HepG2 (cell line): ENCODE measurements around the gene PIK3R3. TPM values are rescaled to one million over a fixed set of nuclear protein-coding genes. Genes with fewer than 3 reads are reported as not detected.

Source experiments
- ATAC-seq: fragments of 200-7000 bp; cut with Tn5 transposase; 3 replicates; pipeline ENCODE4 v1.9.1; 2020; ENCODE audit warnings: mild to moderate bottlenecking, moderate library complexity
- BruUV-seq: library from RNA; stranded (reverse); fragments of 400-500 nt; replicated peaks from 2 replicates; lab custom pipeline; 2021; lab: Mats Ljungman, UMichigan
- CTCF ChIA-PET: fragments of 300-600 bp; formaldehyde crosslinking; extraction: SDS; loops from one replicate; lab custom pipeline; 2021; ENCODE audit warnings: low total read pairs, inconsistent platforms, low intra/inter-chr PET ratio; lab: Yijun Ruan, JAX
- POLR2A ChIA-PET: fragments of 350-600 bp; sonication (Branson Sonifier 250); formaldehyde crosslinking; loops from one replicate; lab custom pipeline; 2020; ENCODE audit warnings: antibody characterized with exemption, inconsistent platforms; lab: Yijun Ruan, JAX
- DNase-seq: peaks from one replicate; pipeline ENCODE4 v3.0.0-alpha.2; 2015; ENCODE audit warnings: low spot score
- FAIRE-seq: peaks from 3 replicates; lab custom pipeline; 2011; peaks lifted over from hg19 to GRCh38; lab: Jason Lieb, UNC
- H2AFZ ChIP-seq: one replicate; pipeline ENCODE4 v1.6.1; 2011; ENCODE audit warnings: low read length, inconsistent platforms
- H3K27ac ChIP-seq: fragments of 300-600 bp; 3 replicates; pipeline ENCODE4 v1.8.0; 2011; ENCODE audit warnings: mixed run types, mild to moderate bottlenecking, mixed read lengths, low read length, inconsistent platforms; ENCODE audit not compliant: insufficient read depth; ENCODE audit errors: extremely low read length
- H3K27me3 ChIP-seq, 2 experiments: fragments of 200-600 bp in 1 of 2; 2 replicates in 1 of 2; 3 replicates in 1 of 2; pipeline versions ENCODE4 v1.6.0 to v1.8.0; 2011; ENCODE audit warnings: low read length in 2 of 2, mild to moderate bottlenecking in 2 of 2, moderate library complexity in 2 of 2, inconsistent platforms in 1 of 2; ENCODE audit not compliant: insufficient read depth in 2 of 2, control insufficient read depth in 1 of 2
- H3K36me3 ChIP-seq, 2 experiments: fragments of 200-600 bp in 1 of 2; replicated peaks in 1 of 2; 2 replicates in 1 of 2; 3 replicates in 1 of 2; pipeline versions ENCODE4 v1.5.1 to v1.8.0; 2011; ENCODE audit warnings: low read length in 2 of 2, inconsistent platforms in 1 of 2; ENCODE audit not compliant: insufficient read depth in 2 of 2, control insufficient read depth in 1 of 2
- H3K4me1 ChIP-seq: 2 replicates; pipeline ENCODE4 v1.5.1; 2012; ENCODE audit warnings: low read length, inconsistent platforms; ENCODE audit not compliant: insufficient read depth
- H3K4me2 ChIP-seq: 2 replicates; pipeline ENCODE4 v1.6.0; 2011; ENCODE audit warnings: low read depth, low read length, inconsistent platforms
- H3K4me3 ChIP-seq, 3 experiments: fragments of 200-600 bp in 1 of 3; sonication (generic), shearing (Covaris generic) in 1 of 3; replicated peaks in 1 of 3; 2 replicates each; pipeline ENCODE4 v1.5.1; 2011 to 2016; ENCODE audit warnings: low read length in 3 of 3, inconsistent platforms in 2 of 3, low read depth in 2 of 3, mild to moderate bottlenecking in 2 of 3, control low read depth in 1 of 3, mixed read lengths in 1 of 3; ENCODE audit not compliant: insufficient read depth in 1 of 3
- H3K79me2 ChIP-seq: one replicate; pipeline ENCODE4 v1.6.1; 2011; ENCODE audit warnings: low read length, inconsistent platforms; ENCODE audit not compliant: insufficient read depth
- H3K9ac ChIP-seq: 2 replicates; pipeline ENCODE4 v1.6.0; 2011; ENCODE audit warnings: mild to moderate bottlenecking, low read depth, low read length, inconsistent platforms; ENCODE audit not compliant: insufficient read depth
- H3K9me3 ChIP-seq: 2 replicates; pipeline ENCODE4 v1.5.1; 2012; ENCODE audit warnings: mild to moderate bottlenecking, low read length
- H4K20me1 ChIP-seq: 2 replicates; pipeline ENCODE4 v1.6.0; 2011; ENCODE audit warnings: inconsistent platforms, mild to moderate bottlenecking, low read length, moderate library complexity; ENCODE audit not compliant: insufficient read depth
- ATF7 ChIP-seq, 2 experiments: fragments of 450-650 bp in 1 of 2; sonication (generic) in 1 of 2; formaldehyde crosslinking in 1 of 2; IDR thresholded peaks; 2 replicates each; pipeline versions ENCODE4 v1.4.0 to v1.6.1; 2016 to 2020; ENCODE audit warnings: antibody characterized with exemption in 1 of 2, mild to moderate bottlenecking in 1 of 2, missing genetic modification reagents in 1 of 2
- CENPX ChIP-seq: sonication (generic); formaldehyde crosslinking; IDR thresholded peaks from 2 replicates; pipeline ENCODE4 v1.9.0; 2021; ENCODE audit warnings: mild to moderate bottlenecking, missing genetic modification reagents, moderate library complexity
- ELF4 ChIP-seq: sonication (generic); formaldehyde crosslinking; IDR thresholded peaks from 2 replicates; pipeline ENCODE4 v1.5.0; 2020; ENCODE audit warnings: missing genetic modification reagents, mild to moderate bottlenecking, moderate library complexity, borderline replicate concordance
- EP300 ChIP-seq, 3 experiments: sonication (generic) in 1 of 3; formaldehyde crosslinking in 1 of 3; IDR thresholded peaks; 2 replicates each; pipeline versions ENCODE4 v1.5.1 to v1.6.1; 2011 to 2020; ENCODE audit warnings: low read depth in 2 of 3, low read length in 2 of 3, borderline replicate concordance in 1 of 3, improper control_type of control experiment in 1 of 3, mild to moderate bottlenecking in 1 of 3, missing genetic modification reagents in 1 of 3, moderate library complexity in 1 of 3
- MATR3 ChIP-seq: sonication (generic); formaldehyde crosslinking; IDR thresholded peaks from 2 replicates; pipeline ENCODE4 v1.4.0; 2020; ENCODE audit warnings: missing genetic modification reagents
- MEF2D ChIP-seq: sonication (generic); formaldehyde crosslinking; IDR thresholded peaks from 2 replicates; pipeline ENCODE4 v1.5.1; 2020; ENCODE audit warnings: mild to moderate bottlenecking, missing genetic modification reagents
- NFATC3 ChIP-seq: sonication (generic); formaldehyde crosslinking; IDR thresholded peaks from 2 replicates; pipeline ENCODE4 v1.5.1; 2020; ENCODE audit warnings: mild to moderate bottlenecking, missing genetic modification reagents
- SRSF4 ChIP-seq: fragments of 200-400 bp; formaldehyde crosslinking; IDR thresholded peaks from one replicate; pipeline ENCODE4 v1.6.1; 2018; ENCODE audit warnings: mild to moderate bottlenecking, low read depth, low read length, moderate library complexity; ENCODE audit not compliant: poor library complexity, severe bottlenecking
- TEAD2 ChIP-seq: sonication (generic); formaldehyde crosslinking; IDR thresholded peaks from 2 replicates; pipeline ENCODE4 v1.9.0; 2021; ENCODE audit warnings: missing genetic modification reagents
- ZNF296 ChIP-seq: sonication (generic); formaldehyde crosslinking; conservative IDR thresholded peaks from 2 replicates; pipeline ENCODE4 v1.5.0; 2020; ENCODE audit warnings: mild to moderate bottlenecking, missing genetic modification reagents
- ZNF354B ChIP-seq: sonication (generic); formaldehyde crosslinking; IDR thresholded peaks from 2 replicates; pipeline ENCODE4 v1.8.0; 2022; ENCODE audit warnings: mild to moderate bottlenecking, missing genetic modification reagents
- WGBS: methylation state at CpG from one replicate; pipeline ENCODE4 v1.1.6; 2017; ENCODE audit warnings: low lambda C conversion rate; 5-methylcytosine and 5-hydroxymethylcytosine counted together
- in situ Hi-C: cut with HindIII; loops from 2 replicates; pipeline ENCODE4 v1.10.0; 2017; ENCODE audit warnings: low pct_unique_long_range_greater_than_20kb; ENCODE audit not compliant: extremely low pct_ligation_motif_present
- intact Hi-C: fragments of 100-400 bp; cut with micrococcal nuclease; formaldehyde crosslinking; loops from one replicate; pipeline ENCODE4 v1.10.0; 2022; ENCODE audit not compliant: unreplicated experiment
- polyA plus RNA-seq, 8 experiments: library from polyadenylated mRNA; depleted of rRNA in 3 of 8; stranded (reverse) in 7 of 8; unstranded in 1 of 8; fragments of >200 nt; fragmentation: Illumina TruSeq in 4 of 8; extraction: Trizol in 4 of 8; gene quantifications; 2 replicates each; pipeline versions ENCODE4 v1.2.1 to v1.2.3, GENCODE V29; 2011 to 2016; ENCODE audit warnings: low read depth in 4 of 8, missing spikeins in 1 of 8, mixed read lengths in 1 of 8; ENCODE audit not compliant: insufficient read depth in 1 of 8
- total RNA-seq, 5 experiments: library from RNA; depleted of rRNA; stranded (reverse); fragments of >200 nt; fragmentation: Illumina TruSeq; extraction: Trizol; gene quantifications; 2 replicates each; pipeline ENCODE4 v1.2.3, GENCODE V29; 2016; ENCODE audit warnings: low read depth in 1 of 5
- TF ChIP-seq, protein P1 (sequence below): sonication (generic); formaldehyde crosslinking; IDR thresholded peaks from 2 replicates; pipeline ENCODE4 v1.5.0; 2020; ENCODE audit warnings: missing genetic modification reagents
- TF ChIP-seq, protein P2 (sequence below): sonication (generic); formaldehyde crosslinking; IDR thresholded peaks from 2 replicates; pipeline ENCODE4 v1.8.1; 2023; ENCODE audit warnings: missing genetic modification reagents, mild to moderate bottlenecking, borderline replicate concordance
- TF ChIP-seq, protein P3 (sequence below): sonication (generic); formaldehyde crosslinking; IDR thresholded peaks from 2 replicates; pipeline ENCODE4 v1.4.0; 2020; ENCODE audit warnings: missing genetic modification reagents, borderline replicate concordance

The PIK3R3 gene
- total and polyA plus RNA-seq, 2 of the 13 experiments (the other 11 are each of a cell fraction or from before 2014, with no cell fraction given) = 0.37 to 6.9 TPM

DNA sequence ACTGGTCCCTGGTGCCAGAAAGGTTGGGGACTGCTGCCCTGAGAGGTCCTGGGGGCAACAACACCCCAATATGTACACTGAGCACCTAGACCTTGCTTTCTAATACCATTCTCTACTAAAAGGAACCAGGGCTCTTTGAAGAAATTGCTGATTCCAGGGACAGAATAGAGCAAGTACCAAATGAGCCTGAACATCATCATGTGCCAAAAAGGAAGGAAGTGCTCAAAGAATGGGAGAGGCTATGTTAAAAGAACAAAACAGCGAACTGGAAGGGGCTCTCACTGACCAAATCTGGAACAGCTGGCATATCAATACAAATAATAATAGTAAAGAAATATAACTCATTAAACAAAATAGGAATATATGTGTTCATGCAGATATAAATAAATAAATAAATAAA, 50.8 kb downstream of the PIK3R3 start:
- ATAC-seq (no peak), FAIRE-seq (no peak), DNase-seq (no peak)
- TF ChIP-seq ZNF296 (no peak), EP300 (IDR thresholded peaks at IDR 0.05; ENCODE audit: low read depth in 2 of 2, low read length in 2 of 2) (no peak), EP300 (CRISPR knock-in tag; IDR thresholded peaks at IDR 0.05; ENCODE audit: borderline replicate concordance) (no peak), SRSF4 (no peak), ELF4 (no peak), ATF7 (IDR thresholded peaks at IDR 0.05) (no peak), ATF7 (CRISPR knock-in tag; IDR thresholded peaks at IDR 0.05) (no peak), CENPX (CRISPR knock-in tag) (no peak), TEAD2 (CRISPR knock-in tag) (no peak), MATR3 (CRISPR knock-in tag) (no peak), NFATC3 (CRISPR knock-in tag) (no peak), ZNF354B (CRISPR knock-in tag) (no peak), MEF2D (no peak)
- TF ChIP-seq, protein P1, sequence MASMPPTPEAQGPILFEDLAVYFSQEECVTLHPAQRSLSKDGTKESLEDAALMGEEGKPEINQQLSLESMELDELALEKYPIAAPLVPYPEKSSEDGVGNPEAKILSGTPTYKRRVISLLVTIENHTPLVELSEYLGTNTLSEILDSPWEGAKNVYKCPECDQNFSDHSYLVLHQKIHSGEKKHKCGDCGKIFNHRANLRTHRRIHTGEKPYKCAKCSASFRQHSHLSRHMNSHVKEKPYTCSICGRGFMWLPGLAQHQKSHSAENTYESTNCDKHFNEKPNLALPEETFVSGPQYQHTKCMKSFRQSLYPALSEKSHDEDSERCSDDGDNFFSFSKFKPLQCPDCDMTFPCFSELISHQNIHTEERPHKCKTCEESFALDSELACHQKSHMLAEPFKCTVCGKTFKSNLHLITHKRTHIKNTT (CRISPR knock-in tag) = no peak
- TF ChIP-seq, protein P2, sequence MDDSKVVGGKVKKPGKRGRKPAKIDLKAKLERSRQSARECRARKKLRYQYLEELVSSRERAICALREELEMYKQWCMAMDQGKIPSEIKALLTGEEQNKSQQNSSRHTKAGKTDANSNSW (CRISPR knock-in tag) = no peak
- TF ChIP-seq, protein P3, sequence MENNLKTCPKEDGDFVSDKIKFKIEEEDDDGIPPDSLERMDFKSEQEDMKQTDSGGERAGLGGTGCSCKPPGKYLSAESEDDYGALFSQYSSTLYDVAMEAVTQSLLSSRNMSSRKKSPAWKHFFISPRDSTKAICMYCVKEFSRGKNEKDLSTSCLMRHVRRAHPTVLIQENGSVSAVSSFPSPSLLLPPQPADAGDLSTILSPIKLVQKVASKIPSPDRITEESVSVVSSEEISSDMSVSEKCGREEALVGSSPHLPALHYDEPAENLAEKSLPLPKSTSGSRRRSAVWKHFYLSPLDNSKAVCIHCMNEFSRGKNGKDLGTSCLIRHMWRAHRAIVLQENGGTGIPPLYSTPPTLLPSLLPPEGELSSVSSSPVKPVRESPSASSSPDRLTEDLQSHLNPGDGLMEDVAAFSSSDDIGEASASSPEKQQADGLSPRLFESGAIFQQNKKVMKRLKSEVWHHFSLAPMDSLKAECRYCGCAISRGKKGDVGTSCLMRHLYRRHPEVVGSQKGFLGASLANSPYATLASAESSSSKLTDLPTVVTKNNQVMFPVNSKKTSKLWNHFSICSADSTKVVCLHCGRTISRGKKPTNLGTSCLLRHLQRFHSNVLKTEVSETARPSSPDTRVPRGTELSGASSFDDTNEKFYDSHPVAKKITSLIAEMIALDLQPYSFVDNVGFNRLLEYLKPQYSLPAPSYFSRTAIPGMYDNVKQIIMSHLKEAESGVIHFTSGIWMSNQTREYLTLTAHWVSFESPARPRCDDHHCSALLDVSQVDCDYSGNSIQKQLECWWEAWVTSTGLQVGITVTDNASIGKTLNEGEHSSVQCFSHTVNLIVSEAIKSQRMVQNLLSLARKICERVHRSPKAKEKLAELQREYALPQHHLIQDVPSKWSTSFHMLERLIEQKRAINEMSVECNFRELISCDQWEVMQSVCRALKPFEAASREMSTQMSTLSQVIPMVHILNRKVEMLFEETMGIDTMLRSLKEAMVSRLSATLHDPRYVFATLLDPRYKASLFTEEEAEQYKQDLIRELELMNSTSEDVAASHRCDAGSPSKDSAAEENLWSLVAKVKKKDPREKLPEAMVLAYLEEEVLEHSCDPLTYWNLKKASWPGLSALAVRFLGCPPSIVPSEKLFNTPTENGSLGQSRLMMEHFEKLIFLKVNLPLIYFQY (CRISPR knock-in tag) = no peak
- 85% methylated on average over 1 of the region's 1 CpG for WGBS
- Histone ChIP-seq H3K79me2 (no peaks in the 10 kb centered on the region), H3K4me1 (no peaks in the 10 kb centered on the region), H3K9ac (no peak overlapping the region), H3K27ac (no peak overlapping the region), H2AFZ (no peak overlapping the region), H3K27me3 (no peaks in the 10 kb centered on the region), H3K4me3 (no peak overlapping the region), H4K20me1 (no peaks in the 10 kb centered on the region), H3K36me3 (no peaks in the 10 kb centered on the region), H3K9me3 (no peaks in the 10 kb centered on the region), H3K4me2 (no peak overlapping the region)
- in situ Hi-C loops = no loop called here
- no TSS peak for BruUV-seq
- POLR2A ChIA-PET = no interaction called here
- CTCF ChIA-PET = no interaction called here
- intact Hi-C loops = no loop called here
